GM04503 (cell line): ENCODE measurements around the gene ENG.
"Not testable (repeated sequence)": the region's sequence is repeated elsewhere in the genome, so short reads cannot be mapped to it uniquely, and the experiment has no call there.

Experiments used
- DNase-seq: peaks from one replicate; pipeline ENCODE4 v3.0.0-alpha.2; 2012; ENCODE audit warnings: low read depth

ENG gene

GRCh38 chr9:127841087-127841835 lies 13.2 kb downstream of the ENG start:
- no peak for DNase-seq

GRCh38 chr9:127838375-127839078 lies 15.9 kb downstream of the ENG start:
- peak; percentile 94 for DNase-seq

- no peak for DNase-seq
Measured at GRCh38 chr9:127837346-127837745, 17.1 kb downstream of the ENG start.

GRCh38 chr9:127836561-127836960 lies 17.9 kb downstream of the ENG start:
- DNase-seq, result not testable (repeated sequence)

GRCh38 chr9:127835991-127836516 lies 18.4 kb downstream of the ENG start:
- peak; percentile 65 for DNase-seq

GRCh38 chr9:127833555-127833954 lies 20.9 kb downstream of the ENG start:
- no peak for DNase-seq

- DNase-seq, result no peak
Measured at GRCh38 chr9:127832248-127832647, 22.2 kb downstream of the ENG start.

- DNase-seq, result no peak
Measured at GRCh38 chr9:127829205-127829906, 25.1 kb downstream of the ENG start.

- no peak for DNase-seq
Measured at GRCh38 chr9:127828262-127829031, 26.0 kb downstream of the ENG start.

GRCh38 chr9:127826253-127826913 lies 28.1 kb downstream of the ENG start:
- DNase-seq, result no peak

- DNase-seq, result no peak
Measured at GRCh38 chr9:127825319-127826051, 29.0 kb downstream of the ENG start.

GRCh38 chr9:127822108-127822507 lies 32.4 kb downstream of the ENG start:
- DNase-seq, result no peak

- no peak for DNase-seq
Measured at GRCh38 chr9:127818574-127818973, 35.9 kb downstream of the ENG start.

GRCh38 chr9:127817881-127818434 lies 36.5 kb downstream of the ENG start:
- DNase-seq, result no peak

- no peak for DNase-seq
Measured at GRCh38 chr9:127816728-127817127, 37.7 kb downstream of the ENG start.

- no peak for DNase-seq
Measured at GRCh38 chr9:127816362-127816725, 38.1 kb downstream of the ENG start.

GRCh38 chr9:127815512-127816361 lies 38.7 kb downstream of the ENG start:
- DNase-seq, result no peak

- DNase-seq, result no peak
Measured at GRCh38 chr9:127814619-127815511, 39.6 kb downstream of the ENG start.
